Measurements from ENCODE around the gene KIAA0040.

- TF ChIP-seq EZH2 (IDR thresholded peaks at IDR 0.05; ENCODE audit: borderline replicate concordance, insufficient read depth, low read length, poor library complexity, severe bottlenecking) (no peak), POLR2AphosphoS5 (IDR thresholded peaks at IDR 0.05) (no peak), SMC3 (conservative IDR thresholded peaks at IDR 0.05; ENCODE audit: poor library complexity) (no peak), REST (IDR thresholded peaks at IDR 0.05; ENCODE audit: borderline replicate concordance) (no peak)
Measured at GRCh38 chr1:175211656-175212055, 19.1 kb upstream of the KIAA0040 start.
